ENCODE data around the gene STX1A. TPM values are rescaled to one million over a fixed set of nuclear protein-coding genes. Genes with fewer than 3 reads are reported as not detected.

Gene STX1A
- total RNA-seq (2014; rRNA removed; shearing (Covaris generic)): 6.9 and 10.4 TPM in 2 replicates

DNA sequence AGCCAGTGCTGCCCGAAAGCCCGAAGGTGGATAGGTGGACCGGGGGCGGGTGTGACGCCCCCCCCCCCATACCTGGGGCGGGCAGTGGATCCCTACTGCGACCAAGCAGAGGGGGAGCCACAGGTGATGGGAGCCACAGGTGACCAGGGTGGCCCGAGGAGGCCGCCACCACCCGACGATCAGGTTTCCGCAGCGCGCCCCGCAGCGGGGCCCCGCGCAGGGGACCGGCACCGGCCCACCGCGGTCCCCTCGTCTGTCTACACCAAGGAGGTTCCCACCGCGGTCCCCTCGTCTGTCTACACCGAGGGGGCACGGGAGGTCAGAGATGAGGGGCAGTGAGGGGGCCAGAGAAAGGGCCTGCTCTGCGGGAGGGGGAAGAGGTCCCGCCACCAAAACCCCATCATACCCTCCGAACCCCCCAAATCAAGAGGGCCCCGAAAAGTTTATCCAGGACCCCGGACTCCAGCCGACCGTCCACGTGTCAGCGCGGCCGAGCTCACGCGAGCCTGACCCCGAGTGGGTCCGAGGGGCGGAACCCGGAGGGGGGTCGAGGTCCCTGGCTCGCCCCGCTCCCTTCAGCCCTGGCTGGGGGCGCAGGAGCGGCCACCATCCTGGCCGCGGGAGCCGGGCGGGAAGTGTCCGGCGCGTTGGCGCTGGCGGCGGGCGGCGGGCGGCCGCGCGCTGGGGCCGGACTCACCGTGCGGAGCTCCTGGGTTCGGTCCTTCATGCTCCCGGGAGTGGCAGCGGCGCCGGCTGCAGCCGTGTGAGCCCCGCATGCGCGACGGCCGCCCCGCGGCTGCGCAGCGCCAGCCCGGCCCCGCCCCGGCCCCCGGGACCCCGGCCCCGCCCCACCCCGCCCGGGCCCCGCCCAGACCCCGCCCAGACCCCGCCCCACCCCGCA lies at the start of gene STX1A:
TSS of gene STX1A (minus strand) at position 765 of the 901 bp plus-strand sequence. CDS start at position 727, 38 bp downstream.
- H3K4me1 ChIP-seq: peaks cover 39% of the 10 kb centered on the region
- DNase-seq: peak; percentile 78 to 80
- no peaks in the 10 kb centered on the region for H3K36me3 ChIP-seq
- H3K27ac ChIP-seq: no peak within 1 kb of the TSS
- H3K4me3 ChIP-seq: peak within 1 kb of the TSS; percentile 88
- no peaks in the 10 kb centered on the region for H3K27me3 ChIP-seq
- no peaks in the 10 kb centered on the region for H3K9me3 ChIP-seq (replicated peaks)

DNA sequence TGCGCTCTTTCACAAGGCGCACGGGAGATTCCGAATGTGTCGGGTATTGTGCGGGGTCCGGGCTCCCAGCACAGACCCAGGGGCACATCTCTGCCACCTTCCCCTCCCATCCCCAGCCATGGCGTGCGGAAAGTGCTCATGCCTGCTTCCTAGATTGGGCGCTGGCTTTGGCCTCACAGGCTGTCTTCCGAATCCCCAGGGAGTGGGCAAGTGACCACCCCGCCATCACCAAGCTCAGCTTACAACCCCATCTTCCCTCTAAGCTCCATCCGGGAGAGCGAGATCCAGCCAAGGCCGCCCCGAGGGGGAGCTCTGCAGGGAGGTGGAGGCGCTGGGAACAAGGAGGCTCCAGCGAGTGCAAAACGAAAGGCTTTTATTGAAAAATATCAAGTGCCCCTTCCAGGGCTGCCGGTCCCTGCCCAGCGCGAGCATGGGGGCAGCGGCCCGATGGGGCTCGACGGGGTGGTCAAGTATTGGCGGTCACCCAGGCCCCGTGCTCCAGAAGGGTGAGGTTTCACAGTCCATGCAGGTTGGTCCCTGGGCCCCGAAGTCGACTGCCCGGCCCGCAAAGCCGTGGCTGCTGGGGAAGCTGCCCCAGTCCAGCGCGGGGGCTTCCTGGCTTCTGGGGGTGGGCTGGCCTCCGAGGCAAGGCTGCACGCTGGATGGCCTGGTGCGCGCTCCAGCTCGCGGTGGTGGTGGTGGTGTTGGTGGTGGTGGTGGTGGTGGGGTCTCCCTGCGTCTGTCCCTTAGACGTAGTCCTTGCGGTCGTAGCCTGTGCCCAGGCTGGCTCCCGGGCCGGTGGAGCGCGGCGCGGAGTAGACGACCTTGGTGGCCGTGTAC lies 49.4 kb upstream of the STX1A start:
- H3K27me3 ChIP-seq: no peaks in the 10 kb centered on the region

DNA sequence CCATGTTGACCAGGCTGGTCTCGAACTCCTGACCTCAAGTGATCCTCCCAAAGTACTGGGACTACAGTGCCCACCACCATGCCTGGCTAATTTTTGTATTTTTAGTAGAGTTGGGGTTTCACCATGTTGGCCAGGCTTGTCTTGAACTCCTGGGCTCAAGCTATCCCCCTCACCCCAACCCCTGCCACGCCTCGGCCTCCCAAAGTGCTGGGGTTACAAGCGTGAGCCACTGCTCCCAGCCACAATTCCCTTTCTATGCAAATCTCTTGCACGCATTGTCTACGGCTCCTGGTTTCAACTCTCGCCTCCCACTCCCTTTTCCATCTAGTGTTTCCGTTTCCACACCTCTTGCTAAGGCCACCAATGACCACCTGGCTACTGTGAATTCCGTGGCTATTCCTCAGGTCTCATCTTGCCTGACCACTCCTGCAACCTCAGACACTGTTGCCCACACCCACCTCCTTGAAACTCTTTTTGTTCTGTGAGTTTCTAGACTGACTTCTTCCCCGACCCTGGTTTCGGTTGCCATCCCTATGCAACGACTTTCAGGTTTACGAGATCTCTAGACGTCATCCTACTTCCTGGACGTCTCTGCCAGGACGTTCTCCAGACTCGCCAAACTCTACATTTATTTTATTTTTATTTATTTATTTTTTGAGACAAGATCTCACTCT lies 47.2 kb upstream of the STX1A start:
- H3K27ac ChIP-seq: no peak overlapping the region
- H3K4me1 ChIP-seq: no peaks in the 10 kb centered on the region
- H3K4me3 ChIP-seq: no peak overlapping the region
- no peaks in the 10 kb centered on the region for H3K9me3 ChIP-seq (replicated peaks)
- H3K36me3 ChIP-seq: no peaks in the 10 kb centered on the region
- no peak for DNase-seq
- no peaks in the 10 kb centered on the region for H3K27me3 ChIP-seq

More for the DNA sequence above, 49.4 kb upstream of the STX1A start:
- DNase-seq: no peak
- Histone ChIP-seq H3K27ac (no peak overlapping the region), H3K4me1 (no peaks in the 10 kb centered on the region), H3K9me3 (replicated peaks) (no peaks in the 10 kb centered on the region), H3K4me3 (no peak overlapping the region), H3K36me3 (no peaks in the 10 kb centered on the region)

DNA sequence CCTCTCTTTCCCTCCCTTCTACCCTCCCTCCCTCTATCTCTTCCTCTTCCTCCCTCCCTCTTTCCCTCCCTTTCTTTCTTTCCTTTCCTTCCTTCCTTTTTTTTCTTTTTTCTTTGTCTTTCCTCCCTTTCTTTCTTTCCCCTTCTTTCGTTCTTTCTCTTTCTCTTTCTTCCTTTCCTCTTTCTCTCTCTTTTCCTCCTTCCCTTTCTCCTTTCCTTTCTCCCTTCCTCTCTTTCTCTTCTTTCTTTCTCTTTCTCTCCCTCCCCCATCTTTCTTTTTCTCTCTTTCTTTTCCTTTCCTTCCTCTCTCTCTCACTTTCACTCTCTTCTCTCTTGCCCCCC lies 43.2 kb upstream of the STX1A start:
- no peaks in the 10 kb centered on the region for H3K27me3 ChIP-seq
- no peak for DNase-seq
- H3K4me3 ChIP-seq: no peak overlapping the region
- H3K4me1 ChIP-seq: no peaks in the 10 kb centered on the region
- H3K27ac ChIP-seq: no peak overlapping the region
- no peaks in the 10 kb centered on the region for H3K9me3 ChIP-seq (replicated peaks)
- H3K36me3 ChIP-seq: no peaks in the 10 kb centered on the region

DNA sequence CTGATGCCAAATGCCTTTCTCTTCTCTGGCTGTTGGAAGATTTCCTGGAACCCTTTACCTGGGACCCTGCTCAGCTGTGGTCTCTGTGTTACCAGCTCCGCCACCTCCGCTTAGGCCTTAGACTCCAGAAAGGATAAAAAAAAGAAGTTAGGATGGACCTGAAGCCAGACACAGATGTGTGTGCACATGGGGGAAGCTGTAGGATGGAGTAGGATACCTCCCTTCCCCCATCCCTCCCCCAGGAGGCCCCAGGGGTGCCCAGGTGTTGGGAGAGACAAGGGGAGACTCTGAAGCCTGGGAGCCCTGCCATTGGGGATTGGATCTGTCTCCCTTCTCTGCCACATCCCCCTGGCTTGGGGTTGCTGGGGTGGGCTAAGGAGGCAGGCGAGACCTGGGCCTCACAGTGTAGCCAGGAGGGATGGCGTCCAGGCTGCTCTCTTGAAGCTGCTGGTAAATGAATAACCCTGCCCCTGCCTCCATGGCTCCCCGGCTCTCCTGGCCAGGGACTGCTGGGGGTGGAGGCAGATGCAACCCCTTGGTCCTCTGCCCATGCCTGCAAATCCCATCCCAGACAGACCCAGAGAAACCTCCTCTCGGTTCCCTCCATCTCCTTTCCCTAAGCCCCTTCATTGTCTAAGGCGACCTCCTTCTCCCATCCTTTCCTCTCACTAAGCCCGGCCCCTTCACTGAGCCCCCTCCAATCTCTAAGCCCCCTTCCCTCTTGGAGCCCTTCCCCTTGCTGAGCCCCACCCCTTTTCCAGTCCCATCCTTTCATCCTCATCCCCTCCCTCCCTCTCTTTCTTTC lies 42.6 kb upstream of the STX1A start:
- H3K4me1 ChIP-seq: no peaks in the 10 kb centered on the region
- H3K4me3 ChIP-seq: no peak overlapping the region
- no peak overlapping the region for H3K27ac ChIP-seq
- H3K9me3 ChIP-seq (replicated peaks): no peaks in the 10 kb centered on the region
- no peaks in the 10 kb centered on the region for H3K36me3 ChIP-seq
- no peaks in the 10 kb centered on the region for H3K27me3 ChIP-seq
- DNase-seq: no peak

DNA sequence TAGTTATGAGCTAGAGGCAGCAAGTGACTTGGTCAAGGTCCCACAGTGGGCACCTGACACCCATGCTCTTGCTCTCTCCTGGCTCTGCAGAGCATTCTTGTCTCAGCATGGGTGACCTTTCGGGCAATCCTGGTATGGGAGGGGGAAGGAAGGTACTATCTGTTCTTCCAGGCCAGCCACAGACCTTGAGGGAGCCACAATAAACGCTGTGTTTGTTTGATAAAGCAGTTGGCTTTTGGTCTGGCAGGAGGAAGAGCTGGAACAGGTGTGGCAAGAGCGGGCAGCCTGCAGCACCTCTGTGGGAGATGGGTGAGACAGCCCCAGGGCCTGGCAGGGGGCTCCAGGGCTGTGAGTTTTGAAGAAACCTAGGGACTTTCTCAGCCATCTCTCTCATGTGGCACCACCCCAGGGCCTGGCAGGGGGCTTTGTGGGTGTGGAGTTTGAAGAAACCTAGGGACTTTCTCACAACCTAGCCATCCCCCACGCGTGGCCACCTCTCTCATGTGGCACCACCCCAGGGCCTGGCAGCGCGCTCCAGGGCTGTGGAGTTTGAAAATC lies 39.2 kb upstream of the STX1A start:
- H3K36me3 ChIP-seq: no peaks in the 10 kb centered on the region
- no peak overlapping the region for H3K27ac ChIP-seq
- H3K4me3 ChIP-seq: no peak overlapping the region
- DNase-seq: peak; percentile 54 to 72
- no peaks in the 10 kb centered on the region for H3K4me1 ChIP-seq
- H3K27me3 ChIP-seq: no peaks in the 10 kb centered on the region
- H3K9me3 ChIP-seq (replicated peaks): no peaks in the 10 kb centered on the region

DNA sequence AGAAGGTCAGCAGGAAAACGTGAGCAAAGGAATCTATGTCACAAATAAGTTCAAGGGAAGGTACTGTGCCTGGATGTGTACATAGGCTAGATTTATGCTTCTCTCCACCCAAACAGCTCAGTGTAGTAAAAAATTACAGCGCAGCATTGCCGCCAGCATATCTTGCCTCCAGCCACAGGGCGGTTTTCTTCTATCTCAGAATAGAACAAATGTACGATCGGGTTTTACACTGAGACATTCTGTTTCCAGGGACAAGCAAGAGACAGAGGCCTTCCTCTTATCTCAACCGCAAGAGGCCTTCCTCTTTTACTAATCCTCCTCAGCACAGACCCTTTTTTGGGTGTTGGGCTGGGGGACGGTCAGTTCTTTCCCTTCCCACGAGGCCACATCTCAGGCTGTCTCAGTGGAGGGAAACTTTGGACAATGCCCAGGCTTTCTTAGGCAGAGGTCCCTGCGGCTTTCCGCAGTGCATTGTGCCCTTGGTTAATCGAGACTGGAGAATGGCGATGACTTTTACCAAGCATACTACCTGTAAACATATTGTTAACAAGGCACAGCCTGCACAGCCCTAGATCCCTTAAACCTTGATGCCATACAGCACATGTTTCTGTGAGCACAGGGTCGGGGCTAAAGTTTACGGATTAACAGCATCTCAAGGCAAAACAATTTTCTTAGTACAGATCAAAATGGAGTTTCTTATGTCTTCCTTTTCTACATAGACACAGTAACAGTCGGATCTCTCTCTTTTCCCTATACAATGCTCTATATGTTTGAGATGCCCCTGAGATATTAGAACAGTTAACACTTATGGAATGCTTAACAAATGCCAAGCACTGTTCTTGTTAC lies 30.7 kb upstream of the STX1A start:
- Histone ChIP-seq H3K27me3 (peaks cover 4% of the 10 kb centered on the region; the same call in 1 of the 2 replicates), H3K36me3 (no peaks in the 10 kb centered on the region), H3K4me3 (no peak overlapping the region), H3K9me3 (replicated peaks) (no peaks in the 10 kb centered on the region), H3K27ac (no peak overlapping the region), H3K4me1 (no peaks in the 10 kb centered on the region)
- DNase-seq: no peak

DNA sequence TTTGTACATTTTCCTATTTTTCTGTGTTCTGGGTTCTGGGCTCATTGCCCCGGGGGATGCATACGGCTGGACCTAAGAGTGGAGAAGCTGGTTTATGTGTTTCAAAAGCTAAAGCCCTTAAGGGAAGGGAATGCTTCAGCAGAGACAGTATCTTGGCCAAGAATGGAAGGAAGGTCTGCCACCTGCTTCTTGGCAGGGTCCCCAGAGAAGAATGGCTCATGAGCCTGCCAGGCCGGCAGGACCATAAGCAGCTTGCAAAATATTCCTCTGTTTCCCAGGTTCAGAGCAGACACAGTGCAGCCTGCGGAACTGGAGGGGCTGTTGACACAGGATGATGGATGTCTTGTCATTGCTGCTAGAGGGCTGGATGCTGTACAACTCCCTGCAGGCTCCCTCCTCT lies 26.9 kb upstream of the STX1A start:
- Histone ChIP-seq H3K27ac (no peak overlapping the region), H3K27me3 (peaks cover 5% of the 10 kb centered on the region; the same call in 1 of the 2 replicates), H3K4me3 (no peak overlapping the region), H3K36me3 (no peaks in the 10 kb centered on the region), H3K4me1 (peaks cover 17% of the 10 kb centered on the region), H3K9me3 (replicated peaks) (no peaks in the 10 kb centered on the region)
- DNase-seq: no peak

DNA sequence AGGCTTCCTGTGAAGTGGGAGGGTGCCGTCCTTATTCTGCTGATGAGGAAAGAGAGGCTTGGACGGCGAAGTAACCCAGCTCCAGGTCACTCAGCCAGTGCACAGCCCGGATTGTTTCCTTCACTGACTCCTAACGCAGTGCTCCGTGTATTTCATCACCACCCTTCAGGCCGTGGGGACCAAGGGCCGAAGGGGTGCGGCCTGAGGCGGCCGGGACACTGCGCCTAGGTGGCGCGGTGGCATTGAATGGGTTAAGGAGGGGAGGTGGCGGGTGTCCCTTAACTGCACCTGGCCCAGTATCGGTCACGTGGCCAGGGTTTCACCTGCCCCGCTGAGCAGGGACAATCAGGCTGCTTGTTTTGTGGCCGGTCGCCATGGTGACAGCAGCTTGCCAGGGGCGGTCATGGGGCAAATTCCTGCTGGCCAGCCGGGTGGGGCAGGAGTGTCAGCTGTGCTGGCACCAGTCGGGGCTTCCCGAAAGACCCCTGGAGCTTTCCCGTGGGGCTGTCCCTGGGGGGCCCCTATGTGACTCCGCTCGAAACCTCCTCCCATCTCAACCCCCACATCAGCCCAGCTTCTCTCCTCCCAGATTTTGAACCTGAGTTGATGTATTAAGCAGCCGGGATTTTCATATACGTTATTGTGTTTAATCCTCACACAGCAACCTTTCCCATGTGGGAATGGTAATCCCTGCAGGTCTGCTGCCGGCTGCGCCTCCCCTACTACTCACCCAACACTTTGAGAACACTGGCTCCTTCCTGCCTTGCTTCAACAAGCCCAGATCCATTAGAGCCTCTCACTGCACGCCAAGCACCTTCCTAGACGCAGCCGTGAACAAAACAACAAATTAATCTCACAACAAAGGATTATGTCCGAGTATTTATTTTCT lies 23.5 kb upstream of the STX1A start:
- no peaks in the 10 kb centered on the region for H3K9me3 ChIP-seq (replicated peaks)

DNA sequence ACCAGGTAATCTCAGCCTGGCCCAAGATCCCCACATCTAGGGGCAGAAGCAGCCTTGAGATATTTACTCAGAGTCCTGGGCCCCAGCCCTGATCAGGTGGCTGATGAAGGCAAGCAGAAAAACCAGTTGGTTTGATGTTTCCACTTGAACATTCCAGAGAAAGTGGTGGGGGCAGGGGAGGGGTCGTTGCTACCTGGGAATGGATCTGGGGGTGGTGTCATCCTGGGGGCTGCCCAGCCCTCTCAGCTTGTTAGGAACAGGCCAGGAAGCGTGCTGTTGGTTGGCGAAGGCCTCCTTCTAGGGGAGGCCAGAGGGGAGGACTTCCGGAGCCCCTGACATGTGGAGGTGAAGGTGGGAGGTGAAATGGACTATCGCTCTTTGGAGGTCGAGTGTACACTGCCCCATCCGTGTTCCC lies 22.9 kb upstream of the STX1A start:
- H3K27ac ChIP-seq: no peak overlapping the region
- H3K27me3 ChIP-seq: peaks cover 5% of the 10 kb centered on the region; the same call in 1 of the 2 replicates
- DNase-seq: no peak
- no peaks in the 10 kb centered on the region for H3K9me3 ChIP-seq (replicated peaks)
- peaks cover 17% of the 10 kb centered on the region for H3K4me1 ChIP-seq
- H3K4me3 ChIP-seq: no peak overlapping the region
- no peaks in the 10 kb centered on the region for H3K36me3 ChIP-seq

More for the DNA sequence above, 23.5 kb upstream of the STX1A start:
- no peak overlapping the region for H3K4me3 ChIP-seq
- no peaks in the 10 kb centered on the region for H3K36me3 ChIP-seq
- peaks cover 5% of the 10 kb centered on the region; the same call in 1 of the 2 replicates for H3K27me3 ChIP-seq
- peak; percentile 55 to 63 for DNase-seq
- H3K27ac ChIP-seq: no peak overlapping the region
- peaks cover 17% of the 10 kb centered on the region for H3K4me1 ChIP-seq

DNA sequence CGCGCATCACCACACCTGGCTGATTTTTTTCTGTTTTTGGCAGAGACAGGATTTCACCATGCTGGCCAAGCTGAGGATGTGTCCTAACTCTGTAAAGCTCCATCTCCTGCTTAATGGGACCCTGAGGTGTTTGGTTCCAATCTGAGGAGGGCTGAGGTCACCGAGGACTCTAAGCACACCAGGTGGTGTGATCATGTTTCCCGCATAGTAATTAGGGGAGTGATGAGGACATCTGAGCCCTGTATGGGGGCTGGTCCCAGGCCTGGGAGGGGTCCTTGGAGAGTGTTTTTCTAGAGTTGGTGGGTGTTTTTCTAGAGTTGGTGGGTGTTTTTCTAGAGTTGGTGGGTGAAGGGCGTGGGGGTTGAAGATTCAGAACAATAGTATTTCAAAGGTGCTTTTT lies 22.1 kb upstream of the STX1A start:
- H3K9me3 ChIP-seq (replicated peaks): no peaks in the 10 kb centered on the region
- H3K27ac ChIP-seq: no peak overlapping the region
- no peaks in the 10 kb centered on the region for H3K36me3 ChIP-seq
- H3K4me3 ChIP-seq: no peak overlapping the region
- H3K27me3 ChIP-seq: peaks cover 5% of the 10 kb centered on the region; the same call in 1 of the 2 replicates
- peak in 1 of 2 experiments; percentile 50 for DNase-seq
- H3K4me1 ChIP-seq: peaks cover 17% of the 10 kb centered on the region

DNA sequence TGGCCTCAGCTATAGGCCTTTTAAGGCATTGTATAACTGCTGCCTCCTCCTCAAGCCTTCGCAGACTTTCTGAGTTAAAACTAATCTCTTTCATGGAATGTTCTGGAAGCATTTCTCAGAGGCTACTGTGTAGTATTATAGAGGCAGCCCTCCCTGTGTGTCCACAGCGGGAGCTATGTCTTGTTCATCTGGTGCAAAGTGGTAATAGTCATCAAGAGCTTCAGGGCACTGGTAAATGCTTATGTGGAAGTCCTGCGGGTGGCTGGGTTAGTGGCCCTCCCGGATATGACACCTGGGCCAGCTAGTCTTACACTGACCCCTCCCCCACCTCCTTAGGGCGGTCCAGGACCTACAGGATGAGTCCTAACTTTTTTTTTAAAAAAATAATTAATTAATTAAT lies 21.3 kb upstream of the STX1A start:
- Histone ChIP-seq H3K4me3 (no peak overlapping the region), H3K4me1 (peaks cover 17% of the 10 kb centered on the region), H3K27me3 (peaks cover 5% of the 10 kb centered on the region; the same call in 1 of the 2 replicates), H3K9me3 (replicated peaks) (no peaks in the 10 kb centered on the region), H3K36me3 (no peaks in the 10 kb centered on the region; the same call in 1 of the 2 replicates), H3K27ac (no peak overlapping the region)
- DNase-seq: no peak
